Measurements from ENCODE around the gene LRRC8A.
"Not testable (repeated sequence)": the region's sequence is repeated elsewhere in the genome, so short reads cannot be mapped to it uniquely, and the experiment has no call there.

LRRC8A gene

DNA sequence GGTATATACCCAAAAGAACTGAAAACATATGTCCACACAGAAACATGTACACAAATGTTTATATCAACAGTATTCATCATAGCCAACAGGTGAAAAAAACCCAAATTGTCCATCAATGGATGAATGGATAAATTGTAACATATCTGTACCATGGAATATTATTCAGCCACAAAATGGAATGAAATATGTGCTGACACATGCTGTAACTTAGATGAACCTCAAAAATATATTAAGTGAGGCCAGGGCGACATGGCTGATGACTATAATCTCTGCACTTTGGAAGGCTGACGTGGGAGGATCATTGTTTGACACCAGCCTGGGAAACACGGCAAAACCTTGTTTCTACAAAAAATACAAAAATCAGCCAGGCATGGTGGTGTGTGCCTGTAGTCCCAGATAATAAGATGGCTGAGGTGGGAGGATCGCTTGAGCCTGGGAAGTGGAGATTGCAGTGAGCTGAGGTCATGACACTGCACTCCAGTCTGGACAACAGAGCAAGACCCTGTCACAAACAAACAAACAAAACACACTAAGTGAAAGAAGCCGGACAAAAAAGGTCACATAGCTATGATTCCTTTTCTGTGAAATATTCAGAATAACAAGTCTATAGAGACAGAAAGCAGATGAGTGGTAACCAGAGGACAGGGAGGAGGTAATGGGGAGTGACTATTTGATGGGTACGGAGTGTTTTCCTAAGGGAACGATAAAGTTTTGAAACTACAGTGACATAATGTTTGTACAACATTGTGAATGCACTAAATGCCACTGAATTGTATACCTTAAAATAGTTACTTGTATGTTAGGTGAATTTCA, 11.6 kb upstream of the LRRC8A start:
- no peak for DNase-seq

DNA sequence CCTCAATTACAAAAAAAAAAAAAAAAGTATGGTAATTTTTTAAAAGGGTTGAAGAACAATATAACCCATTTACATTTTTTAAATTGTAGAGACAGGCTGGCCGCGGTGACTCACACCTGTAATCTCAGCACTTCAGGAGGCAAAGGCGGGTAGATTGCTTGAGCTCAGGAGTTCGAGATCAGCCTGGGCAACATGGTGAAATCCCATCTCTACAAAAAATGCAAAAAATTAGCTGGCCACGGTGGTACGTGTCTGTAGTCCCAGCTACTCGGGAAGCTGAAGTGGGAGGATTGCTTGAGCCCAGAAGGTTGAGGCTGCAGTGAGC, 11.0 kb upstream of the LRRC8A start:
- not testable (repeated sequence) for DNase-seq

DNA sequence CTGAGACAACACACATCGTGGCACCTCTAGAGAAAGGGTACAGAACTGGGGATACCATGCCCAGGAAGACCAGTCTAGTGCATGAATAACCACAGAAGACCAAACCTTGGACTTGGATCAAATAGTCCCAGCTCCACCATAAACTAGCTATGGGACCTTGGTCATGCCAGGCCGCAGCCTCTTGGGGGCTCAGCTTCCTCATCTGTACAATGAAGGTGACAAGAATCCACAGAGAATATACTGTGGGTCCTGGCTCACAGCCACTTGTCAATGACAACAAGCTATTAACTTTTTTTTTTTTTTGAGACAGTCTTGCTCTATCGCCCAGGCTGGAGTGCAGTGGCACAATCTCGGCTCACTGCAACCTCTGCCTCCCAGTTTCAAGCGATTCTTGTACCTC, 4.1 kb upstream of the LRRC8A start:
- no peak for DNase-seq

DNA sequence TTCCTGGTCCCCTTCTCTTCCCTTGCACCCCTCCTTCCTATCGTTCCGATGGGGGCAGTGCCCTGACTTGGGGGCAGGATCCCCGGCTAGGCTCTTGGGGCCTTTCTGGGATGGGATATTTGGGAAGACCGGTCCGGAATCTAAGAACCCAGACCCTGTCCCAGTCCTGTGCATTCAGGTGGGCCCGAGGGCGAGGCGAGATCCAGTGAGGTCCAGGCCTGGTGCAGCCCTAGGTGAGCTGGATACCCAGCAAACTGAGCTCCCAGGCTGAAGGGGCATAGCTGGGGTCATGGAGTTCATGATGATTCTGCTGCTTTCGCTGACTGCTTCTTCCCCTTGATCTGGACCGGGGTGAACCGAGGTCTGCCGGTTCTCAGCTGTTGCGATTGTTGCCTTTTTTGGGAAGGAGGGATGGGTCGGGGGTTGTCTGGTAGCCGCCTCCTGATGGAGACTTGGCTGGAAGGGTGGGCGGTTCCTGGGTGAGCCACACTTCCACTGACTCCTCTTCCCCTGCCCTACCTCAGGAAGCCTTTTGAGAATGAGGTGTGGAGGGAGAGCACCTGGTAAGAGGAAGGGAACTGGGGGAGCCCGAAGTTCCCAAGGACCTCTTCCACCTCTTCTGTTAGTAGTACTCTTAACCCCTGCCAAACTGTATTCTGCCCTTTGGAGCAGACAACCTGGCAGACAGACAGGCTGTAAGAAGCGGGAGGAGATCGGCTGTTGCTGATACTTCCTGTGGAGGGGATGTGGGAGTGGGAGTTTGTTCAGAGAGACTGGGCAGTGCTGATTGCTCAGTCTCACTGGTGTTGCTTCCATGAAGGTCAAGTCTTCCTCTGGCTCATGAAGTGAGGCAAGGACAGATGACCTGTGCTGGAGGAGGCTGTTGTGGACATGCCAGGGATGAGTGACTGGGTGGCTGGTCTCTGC, 1.0 kb downstream of the LRRC8A start:
- DNase-seq, result peak; percentile 10

DNA sequence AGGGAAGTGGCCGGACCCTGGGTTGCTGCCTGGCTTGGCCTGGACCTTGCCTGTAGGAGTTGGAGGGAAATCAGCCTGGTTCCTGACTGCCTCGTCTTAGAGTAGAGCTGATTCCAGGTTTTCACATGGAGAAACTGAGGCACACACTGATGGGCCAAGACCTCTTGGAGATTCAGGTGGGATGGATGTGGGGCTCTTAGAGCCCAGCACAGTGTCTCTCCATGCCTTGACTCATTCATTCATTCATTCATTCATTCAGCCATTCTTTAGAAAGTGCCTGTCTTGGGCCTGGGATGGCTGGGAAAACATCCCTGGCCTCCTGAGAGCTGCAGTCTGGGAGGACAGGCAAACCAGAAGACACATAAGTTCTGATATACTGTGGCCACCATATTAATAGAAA, 2.2 kb downstream of the LRRC8A start:
- no peak for DNase-seq

DNA sequence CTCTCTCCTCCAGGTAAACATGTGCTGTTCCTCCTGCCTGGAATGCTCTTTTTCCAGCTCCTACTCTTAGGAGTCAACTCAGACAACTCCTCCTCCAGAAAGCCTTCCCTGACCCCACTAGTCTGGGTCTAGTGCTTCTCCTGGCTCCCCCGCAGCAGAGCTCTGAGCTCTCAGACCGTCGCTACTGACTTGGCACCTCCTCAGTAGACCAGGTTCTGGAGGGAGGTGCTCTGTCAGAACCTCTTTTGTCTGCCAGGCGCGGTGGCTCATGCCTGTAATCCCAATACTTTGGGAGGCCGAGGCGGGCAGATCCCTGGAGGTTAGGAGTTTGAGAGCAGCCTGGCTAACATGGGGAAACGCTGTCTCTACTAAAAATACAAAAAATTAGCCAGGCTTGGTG, 3.4 kb downstream of the LRRC8A start:
- no peak for DNase-seq

DNA sequence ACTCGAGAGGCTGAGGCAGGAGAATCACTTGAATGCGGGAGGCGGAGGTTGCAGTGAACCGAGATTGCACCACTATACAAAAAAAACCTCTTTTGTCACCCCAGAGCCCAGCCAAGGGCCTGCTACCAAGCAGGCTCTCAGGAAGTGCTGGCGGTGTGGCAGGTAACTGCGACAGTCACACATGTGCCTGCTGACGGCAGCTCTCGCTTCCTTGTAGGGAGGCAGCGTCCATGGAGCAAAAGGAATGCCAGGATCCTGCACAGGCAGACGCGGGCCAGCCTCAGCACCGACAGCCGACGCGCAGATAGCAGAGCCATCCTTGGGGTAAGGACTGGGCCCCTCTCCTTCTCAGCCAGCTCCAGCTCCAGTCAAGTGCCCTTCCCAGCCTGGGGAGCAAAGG, 3.9 kb downstream of the LRRC8A start:
- no peak for DNase-seq

DNA sequence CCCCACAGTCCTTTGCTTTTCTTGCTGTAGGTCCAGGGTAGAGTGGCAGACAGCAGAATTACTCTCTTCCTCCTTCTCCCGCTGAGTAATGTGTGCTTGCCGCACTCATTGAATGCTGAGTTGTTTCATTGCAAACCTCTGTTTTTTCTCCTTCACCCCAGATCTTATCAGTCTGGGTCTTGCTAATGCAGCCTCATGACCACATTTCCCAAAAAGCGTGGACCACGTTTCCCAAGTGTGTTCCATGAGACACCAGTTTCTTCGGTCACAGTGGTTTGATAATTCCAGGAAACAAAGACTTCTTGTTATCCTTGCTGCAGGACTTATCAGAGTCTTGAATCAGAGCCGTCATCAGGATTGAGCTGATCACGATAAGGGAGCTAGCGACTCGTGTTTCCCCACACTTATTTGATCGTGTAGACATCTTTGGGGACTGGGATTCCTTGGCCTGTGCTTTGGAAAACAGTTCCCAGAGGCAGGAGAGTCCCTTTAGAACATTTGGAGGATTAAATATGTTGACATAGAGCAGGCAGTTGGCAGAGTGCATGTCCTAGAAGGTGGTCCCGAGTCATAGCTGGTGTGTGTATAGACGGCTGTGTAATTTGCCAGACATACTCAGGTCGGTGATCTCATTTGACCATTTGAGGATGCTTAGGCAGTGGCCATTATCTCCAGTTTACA, 4.4 kb downstream of the LRRC8A start:
- DNase-seq, result no peak

DNA sequence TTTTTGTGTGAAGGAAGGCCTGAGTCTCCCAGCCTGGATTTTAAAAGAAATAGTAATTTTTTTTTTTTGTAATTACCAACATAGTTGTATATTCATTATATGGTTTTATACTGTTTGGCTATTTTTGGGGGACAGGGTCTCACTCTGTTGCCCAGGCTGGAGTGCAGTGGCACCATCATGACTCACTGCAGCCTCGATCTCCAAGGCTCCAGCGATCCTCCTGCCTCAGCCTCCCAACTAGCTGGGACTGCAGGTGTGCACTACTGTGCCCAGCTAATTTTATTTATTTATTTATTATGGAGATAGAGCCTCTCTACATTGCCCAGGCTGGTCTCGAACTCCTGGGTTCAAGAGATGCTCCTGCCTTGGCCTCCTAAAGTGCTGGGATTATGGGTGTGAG, 5.1 kb downstream of the LRRC8A start:
- no peak for DNase-seq

DNA sequence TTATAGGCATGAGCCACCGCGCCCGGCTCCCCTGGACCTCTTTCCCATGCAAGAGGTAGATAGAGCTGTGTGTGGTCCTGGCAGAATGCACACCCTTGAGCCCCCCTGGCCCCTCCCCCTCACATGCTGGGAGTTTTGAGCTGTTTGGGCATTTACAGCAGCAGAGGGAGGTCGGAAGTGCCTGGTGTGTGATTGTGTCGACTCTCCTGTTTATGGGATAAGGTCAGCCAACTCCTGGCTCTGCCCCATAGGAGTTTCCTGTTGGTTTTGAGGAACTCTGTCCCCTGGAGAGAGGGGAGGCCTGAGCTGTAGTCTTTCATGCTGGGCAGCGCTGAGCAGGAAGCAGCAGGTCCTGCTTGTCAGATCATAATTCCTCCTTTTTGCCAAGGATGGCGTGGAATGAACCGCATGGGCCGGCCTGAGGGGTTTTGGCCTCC, 6.0 kb downstream of the LRRC8A start:
- no peak for DNase-seq

DNA sequence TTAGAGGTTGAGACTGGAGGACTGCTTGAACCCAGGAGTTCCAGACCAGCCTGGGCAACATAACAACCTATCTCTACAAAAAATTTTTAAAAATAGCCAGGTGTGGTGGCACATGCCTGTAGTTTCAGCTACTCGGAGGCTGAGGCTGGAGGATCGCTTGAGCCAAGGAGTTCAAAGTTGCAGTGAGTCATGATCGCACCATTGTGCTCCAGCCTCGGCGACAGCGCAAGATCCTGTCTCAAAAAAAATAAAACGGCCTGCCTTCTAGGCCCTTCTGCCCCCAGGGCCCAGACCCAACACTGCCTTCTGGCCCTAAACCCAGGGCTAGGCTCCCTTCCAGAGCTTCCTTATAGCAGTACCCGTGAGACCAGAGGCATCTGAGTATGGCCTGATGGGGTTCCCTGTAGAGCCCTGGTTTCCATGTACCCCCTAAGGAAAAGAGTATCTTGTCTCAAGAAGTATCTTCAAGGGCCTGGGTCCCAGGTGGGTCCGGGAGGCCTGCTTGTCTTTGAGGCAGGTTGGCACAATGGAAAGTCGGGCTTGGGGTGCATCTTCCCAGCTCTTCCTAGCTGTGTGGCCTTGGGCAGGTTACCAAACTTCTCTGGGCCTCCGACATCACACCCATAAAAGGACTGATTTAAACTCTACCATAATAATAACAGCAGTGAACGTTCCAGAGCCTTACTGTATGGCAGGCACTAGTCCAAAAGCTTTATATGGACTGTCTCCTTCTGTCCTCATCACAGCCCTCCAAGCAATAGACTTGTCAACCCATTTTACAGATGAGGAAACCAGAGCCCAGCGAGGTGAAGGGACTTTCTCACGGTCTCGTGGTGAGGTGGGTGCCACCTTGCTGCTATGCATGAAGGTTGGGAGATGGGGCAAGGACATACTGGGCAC, 9.6 kb downstream of the LRRC8A start:
- DNase-seq, result no peak

DNA sequence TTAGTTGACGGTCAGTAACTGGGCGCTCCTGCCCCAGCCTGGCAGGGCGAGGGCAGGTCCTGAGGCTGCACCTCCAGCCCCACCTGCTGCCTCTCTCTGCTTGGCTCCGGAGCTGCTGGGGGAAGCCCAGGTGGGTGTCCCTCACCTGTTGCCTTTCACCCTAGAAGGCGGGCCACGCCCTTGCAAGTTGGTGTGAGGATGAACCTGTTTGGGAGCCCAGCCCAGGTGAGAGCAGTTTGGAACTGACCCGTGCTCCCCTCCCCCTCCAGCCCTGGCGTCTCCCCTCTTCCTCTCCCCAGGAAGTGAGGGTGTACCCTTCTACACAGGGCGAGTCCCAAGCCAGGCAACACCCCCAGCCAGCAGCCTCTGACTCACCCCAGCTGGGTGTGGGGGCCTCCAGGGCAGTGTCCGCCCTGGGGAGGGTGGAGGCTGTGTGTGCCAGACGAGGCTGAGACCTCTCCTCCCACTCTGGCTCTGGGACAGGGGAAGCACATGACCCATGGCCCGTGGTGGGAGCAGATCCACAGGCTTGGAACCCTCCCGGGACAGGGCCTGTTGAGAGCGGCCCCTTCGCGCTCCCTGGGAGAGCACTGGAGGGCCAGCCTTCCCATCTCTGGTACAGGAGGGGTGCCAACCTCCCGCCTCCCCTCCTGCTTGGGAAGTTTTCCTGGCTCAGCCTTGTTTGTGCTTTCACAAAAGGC, 10.4 kb downstream of the LRRC8A start:
- DNase-seq, result no peak

DNA sequence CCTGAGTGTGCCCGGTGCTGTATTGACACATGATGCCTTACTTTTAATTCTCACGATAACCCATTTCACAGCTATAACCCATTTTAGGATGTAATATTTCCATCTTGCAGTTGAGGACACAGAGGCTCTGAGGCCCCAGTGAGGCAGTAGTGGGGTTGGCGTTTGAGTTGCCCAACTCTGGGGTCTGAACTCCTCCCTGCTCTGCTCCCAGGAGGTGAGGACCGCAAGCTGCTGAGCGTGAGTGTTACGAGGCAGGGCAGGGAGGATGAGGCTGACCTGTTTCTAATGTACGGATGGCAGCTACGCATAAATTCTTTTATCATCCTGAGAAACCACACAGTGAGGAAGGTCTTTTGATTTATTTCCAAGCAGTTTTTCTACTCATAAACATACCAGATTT, 11.4 kb downstream of the LRRC8A start:
- DNase-seq, result no peak

DNA sequence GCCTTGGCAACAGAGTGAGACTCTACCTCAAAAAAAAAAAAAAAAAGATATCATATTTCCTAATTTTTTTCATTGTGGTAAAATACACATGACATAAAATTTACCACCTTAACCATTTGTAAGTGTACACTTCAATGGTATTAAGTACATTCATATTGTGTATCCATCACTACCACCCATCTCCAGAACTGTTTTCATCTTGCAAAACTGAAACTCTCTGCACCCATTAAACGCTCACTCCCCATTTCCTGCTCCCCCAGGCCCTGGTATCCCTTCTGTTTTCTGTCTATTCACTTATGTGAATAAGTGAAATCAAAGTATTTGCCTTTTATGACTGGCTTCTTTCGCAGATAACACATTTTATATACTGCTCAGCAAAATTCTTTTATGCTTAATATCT, 12.8 kb downstream of the LRRC8A start:
- DNase-seq, result no peak

DNA sequence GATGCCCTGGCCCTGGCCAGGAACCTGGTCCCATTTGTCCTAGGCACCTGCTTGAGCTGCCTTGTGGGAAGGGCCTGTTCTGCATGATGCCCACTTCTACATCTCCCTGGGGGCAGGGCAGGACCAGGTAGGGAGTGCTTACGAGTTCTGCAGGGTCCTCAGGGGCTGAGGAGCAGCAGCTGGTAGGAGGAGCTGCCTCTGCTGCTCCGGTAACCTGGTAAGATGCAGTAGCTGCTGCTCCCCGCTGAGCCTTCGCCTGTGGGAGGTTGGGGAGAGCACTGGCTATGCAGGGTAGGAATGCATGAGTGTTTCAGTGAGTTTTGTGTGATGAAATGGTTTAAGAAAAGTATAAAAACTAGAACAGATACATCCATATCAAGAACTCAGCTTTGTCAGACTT, 13.6 kb downstream of the LRRC8A start:
- DNase-seq, result no peak

DNA sequence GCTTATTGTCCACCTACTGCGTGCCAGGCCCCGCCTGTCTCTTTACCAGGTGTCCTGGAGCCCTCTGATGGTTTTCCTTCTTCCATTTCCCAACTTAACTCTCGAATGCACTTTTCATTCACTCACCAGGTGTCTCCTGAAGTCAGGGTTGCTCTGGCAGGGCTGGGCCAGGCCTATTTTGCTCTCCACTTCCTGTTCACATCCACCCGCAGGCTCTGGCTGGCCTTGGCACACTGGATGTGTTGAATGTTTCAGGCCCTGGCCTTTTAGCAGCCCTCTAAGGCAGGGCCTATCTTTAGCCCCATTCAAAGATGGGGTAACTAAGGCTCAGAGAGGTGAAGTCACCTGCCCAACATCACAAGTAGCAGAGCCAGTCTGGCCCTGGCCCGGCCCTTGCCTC, 16.4 kb downstream of the LRRC8A start:
- no peak for DNase-seq

DNA sequence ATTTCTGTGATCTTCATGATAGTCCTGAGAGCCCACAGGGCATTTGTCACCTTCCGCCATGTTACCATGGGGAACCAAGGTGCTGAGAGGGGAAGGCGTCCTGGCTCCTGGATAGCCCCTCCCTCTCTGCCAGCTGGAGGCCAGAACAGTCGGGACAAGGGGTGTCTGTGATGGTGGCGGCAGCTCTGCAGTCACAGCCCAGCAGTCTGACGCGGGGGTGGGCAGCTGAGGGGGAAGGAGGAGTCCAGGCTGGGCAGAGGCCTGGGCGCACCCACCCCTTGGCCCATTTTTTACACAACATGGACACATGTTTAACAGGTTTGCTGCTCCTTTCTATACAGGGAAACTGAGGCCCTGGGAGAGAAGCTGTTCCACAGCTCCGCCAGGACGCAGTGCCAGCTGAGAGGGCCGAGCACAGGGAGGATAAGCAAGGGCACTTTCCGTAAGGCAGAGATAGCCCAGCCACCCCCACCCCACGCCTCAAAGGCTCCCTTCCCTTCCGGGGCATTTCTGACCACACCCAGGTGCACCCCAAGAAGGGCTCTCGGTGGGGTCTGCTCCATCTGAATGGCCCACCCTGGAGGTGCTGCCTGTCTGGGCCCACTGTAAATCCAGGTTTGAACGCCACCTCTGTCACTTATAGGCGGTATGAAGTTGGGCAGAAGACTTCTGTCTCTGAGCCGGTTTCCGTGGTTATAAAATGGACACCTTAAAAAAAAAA, 17.1 kb downstream of the LRRC8A start:
- no peak for DNase-seq

DNA sequence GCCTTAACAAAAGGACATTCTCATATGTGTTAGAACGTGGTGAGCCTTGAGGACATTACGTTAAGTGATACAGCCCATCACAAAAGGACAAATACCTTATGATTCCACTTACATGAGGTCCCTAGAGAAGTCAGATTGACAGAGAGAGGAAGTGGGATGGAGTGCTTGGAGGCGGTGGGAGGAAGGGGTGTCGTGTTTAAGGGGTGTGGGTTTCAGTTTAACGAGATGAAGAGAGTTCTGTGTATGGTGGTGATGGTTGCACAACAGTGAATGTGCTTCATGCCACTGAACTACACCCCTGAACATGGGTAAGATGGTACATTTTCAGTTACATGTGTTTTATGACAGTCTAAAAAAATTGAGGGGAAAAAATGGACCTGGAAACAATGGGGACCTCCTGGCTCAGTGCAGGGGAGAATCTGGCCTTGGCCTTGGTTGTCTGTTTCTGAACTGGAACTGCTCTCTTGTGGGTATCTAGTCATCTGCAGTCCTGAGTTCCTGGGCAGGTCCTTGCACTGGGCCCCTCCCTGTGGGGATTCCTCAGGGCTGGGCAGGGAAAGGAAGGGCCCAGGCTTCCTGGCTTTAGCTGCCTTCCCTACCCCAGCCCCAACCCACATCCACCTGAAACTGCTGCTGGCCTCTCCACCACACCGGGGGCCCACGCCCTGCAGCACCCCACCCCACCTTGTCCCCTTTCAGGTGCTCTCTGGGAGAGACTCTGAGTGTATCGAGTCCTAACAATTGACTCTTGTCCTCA, 17.8 kb downstream of the LRRC8A start:
- DNase-seq, result no peak

DNA sequence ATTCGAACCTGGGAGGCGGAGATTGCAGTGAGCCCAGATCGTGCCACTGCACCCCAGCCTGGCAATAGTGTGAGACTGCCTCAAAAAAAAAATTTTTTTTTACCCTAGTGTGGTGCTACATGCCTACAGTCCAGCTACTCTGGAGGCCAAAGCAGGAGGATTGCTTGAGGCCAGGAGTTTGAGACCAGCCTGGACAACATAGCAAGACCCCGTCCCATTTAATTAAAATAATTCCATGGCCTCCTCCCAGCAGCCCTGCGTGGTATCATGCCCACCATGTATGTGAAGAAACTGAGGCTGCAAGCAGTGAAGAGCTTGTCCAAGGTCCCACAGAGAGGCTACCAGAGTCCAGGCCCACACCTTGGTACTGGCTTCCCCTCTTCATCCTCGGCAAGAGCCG, 19.4 kb downstream of the LRRC8A start:
- DNase-seq, result no peak

DNA sequence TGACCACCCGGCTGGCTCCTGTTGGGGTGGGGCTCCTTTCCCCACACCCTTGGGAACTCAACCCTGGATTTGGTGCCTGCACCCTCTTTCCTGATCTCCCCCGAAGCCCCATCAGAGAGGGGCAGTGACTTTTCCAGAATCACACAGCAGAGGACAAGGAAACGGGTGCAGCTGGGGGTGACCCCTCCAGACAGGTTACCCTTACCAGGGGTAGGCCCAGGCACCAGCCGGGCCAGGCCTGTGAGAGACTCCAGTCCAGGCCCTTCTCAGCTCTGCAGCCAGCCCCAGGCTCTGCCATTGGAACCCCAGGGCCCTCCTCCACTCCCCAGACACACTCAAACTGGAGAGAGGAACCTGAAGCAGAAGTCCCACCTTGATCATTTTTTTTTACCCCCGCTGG, 19.9 kb downstream of the LRRC8A start:
- DNase-seq, result no peak

Data from NCI-H510A treated with DMSO at 0.1 percent for 48 hours (cell line).